ENCODE measurements around the gene KCNAB3. TPM values are rescaled to one million over a fixed set of nuclear protein-coding genes. Genes with fewer than 3 reads are reported as not detected.

The KCNAB3 gene
- total RNA-seq (3.9 TPM), polyA plus RNA-seq (ENCODE audit: insufficient read depth, low read depth, low replicate concordance) (0.71 TPM)
- long read RNA-seq, donor 1, partial matches to known transcripts = 0 of 2 reads
- long read RNA-seq, donor 1, other reads (novel, unspliced or antisense) = 0 of 2 reads
- long read RNA-seq, donor 2, partial matches to known transcripts = 0 of 3 reads
- long read RNA-seq, donor 2, other reads (novel, unspliced or antisense) = 0 of 3 reads
- long read RNA-seq, donor 3, partial matches to known transcripts = 0 of 2 reads
- long read RNA-seq, donor 3, other reads (novel, unspliced or antisense) = 0 of 2 reads
- long read RNA-seq, donor 4, transcript KCNAB3-204 (2 exons, 859 nt) = major isoform, 6 of 7 reads
- long read RNA-seq, donor 4, partial matches to known transcripts = 0 of 7 reads
- long read RNA-seq, donor 4, other reads (novel, unspliced or antisense) = 0 of 7 reads
- long read RNA-seq, donor 5, partial matches to known transcripts = 0 of 1 reads
- long read RNA-seq, donor 5, other reads (novel, unspliced or antisense) = 0 of 1 reads
- long read RNA-seq, donor 6 = 0 reads
- long read RNA-seq, donor 7, partial matches to known transcripts = 0 of 1 reads
- long read RNA-seq, donor 7, other reads (novel, unspliced or antisense) = 0 of 1 reads
- long read RNA-seq, donor 8, partial matches to known transcripts = 0 of 1 reads
- long read RNA-seq, donor 8, other reads (novel, unspliced or antisense) = 0 of 1 reads
- long read RNA-seq, donor 9, partial matches to known transcripts = 0 of 1 reads
- long read RNA-seq, donor 9, other reads (novel, unspliced or antisense) = 0 of 1 reads
- long read RNA-seq, donor 10, partial matches to known transcripts = 0 of 1 reads
- long read RNA-seq, donor 10, other reads (novel, unspliced or antisense) = 0 of 1 reads

DNA sequence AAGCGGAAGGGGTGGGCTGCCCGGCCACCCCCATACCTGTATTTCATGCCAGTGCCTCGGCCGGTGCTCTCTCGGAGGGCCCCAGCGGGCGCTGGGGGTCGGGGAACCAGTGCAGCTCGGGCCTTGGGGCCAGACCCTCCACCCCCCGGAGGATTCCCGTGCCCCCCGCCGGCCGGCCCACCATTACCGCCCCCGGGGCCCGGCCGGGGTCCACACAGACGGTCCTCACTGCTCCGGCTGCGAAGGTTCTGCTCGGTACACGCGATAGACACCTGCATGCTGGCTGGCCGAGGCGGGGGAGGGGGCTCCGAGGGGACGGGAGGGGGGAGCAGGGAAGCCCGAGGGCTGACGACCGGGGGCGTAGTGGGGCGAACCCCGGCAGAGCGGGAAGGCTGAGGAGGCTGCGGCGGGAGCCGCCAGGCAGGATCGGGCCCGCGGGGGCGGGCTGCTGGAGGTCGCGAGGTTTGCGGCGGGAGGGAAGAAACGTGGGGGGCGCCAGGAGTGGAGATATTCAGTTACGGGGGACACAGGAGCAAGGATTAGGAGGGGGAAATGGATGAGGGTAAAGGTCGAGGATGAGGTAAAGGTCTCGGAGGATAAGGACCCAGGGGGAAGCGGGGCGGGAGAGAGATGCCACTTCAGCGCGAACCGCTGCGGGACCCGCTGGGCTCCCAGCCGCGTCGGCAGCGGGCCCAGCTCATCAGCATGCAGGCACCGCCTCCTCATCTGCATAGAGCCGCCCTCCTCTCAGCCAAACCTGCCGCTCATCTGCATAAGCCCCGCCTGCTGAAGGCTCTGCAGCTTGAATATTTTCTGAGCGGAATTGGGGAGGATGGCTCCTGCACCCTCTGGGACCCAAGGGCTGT lies at the start of gene KCNAB3:
TSS of gene KCNAB3 (minus strand) at position 699 of the 866 bp plus-strand sequence. CDS start at position 278, 421 bp downstream.
- intact Hi-C loops (cut with DNase I) = no loop called here
- peak; percentile 86 to 93 (median 90) for DNase-seq
- FAIRE-seq = no peak
- Histone ChIP-seq H3K4me3 (ENCODE audit: low read length in 3 of 3) (peak within 1 kb of the TSS in 2 of 3 donors; percentile 47 to 99), H3K4me1 (ENCODE audit: control insufficient read depth in 2 of 3, insufficient read depth in 2 of 3, low read depth in 1 of 3, low read length in 3 of 3) (peaks cover 0 to 19% (median 8%) of the 10 kb centered on the region in 3 donors), H3K9me3 (ENCODE audit: control insufficient read depth in 2 of 3, insufficient read depth in 1 of 3, low read length in 3 of 3) (no peaks in the 10 kb centered on the region), H3K36me3 (ENCODE audit: control insufficient read depth in 2 of 3, insufficient read depth in 3 of 3, low read length in 3 of 3) (no peaks in the 10 kb centered on the region), H3K27ac (ENCODE audit: low read depth in 2 of 2, low read length in 2 of 2) (no peak within 1 kb of the TSS), H3K27me3 (ENCODE audit: control insufficient read depth, insufficient read depth, low read length) (no peaks in the 10 kb centered on the region), H3K9ac (ENCODE audit: low read length in 3 of 3) (no peak within 1 kb of the TSS)
- TF ChIP-seq, protein P1, sequence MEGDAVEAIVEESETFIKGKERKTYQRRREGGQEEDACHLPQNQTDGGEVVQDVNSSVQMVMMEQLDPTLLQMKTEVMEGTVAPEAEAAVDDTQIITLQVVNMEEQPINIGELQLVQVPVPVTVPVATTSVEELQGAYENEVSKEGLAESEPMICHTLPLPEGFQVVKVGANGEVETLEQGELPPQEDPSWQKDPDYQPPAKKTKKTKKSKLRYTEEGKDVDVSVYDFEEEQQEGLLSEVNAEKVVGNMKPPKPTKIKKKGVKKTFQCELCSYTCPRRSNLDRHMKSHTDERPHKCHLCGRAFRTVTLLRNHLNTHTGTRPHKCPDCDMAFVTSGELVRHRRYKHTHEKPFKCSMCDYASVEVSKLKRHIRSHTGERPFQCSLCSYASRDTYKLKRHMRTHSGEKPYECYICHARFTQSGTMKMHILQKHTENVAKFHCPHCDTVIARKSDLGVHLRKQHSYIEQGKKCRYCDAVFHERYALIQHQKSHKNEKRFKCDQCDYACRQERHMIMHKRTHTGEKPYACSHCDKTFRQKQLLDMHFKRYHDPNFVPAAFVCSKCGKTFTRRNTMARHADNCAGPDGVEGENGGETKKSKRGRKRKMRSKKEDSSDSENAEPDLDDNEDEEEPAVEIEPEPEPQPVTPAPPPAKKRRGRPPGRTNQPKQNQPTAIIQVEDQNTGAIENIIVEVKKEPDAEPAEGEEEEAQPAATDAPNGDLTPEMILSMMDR (IDR thresholded peaks at IDR 0.05; ENCODE audit: borderline replicate concordance, extremely low read depth, insufficient read depth) = no peak

DNA sequence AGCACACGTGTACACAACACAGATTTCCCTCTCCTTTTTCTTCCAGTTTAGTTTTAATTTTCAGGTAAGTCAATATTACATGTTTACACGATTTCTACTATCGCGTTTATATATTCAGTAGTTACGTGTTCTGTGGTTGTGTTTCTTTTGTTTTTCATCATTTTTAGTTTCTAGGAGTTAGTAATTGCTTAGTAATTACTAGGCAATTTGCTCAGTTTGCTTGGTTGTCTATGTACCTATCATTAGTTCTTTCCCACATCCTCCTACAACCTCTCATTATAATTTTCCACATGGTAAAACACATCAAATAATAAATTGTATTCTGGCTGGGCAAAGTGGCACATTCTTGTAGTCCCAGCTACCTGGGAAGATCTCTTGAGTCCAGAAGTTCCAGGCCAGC lies 48.1 kb upstream of the KCNAB3 start:
- H3K36me3 ChIP-seq (ENCODE audit: control insufficient read depth in 2 of 3, insufficient read depth in 3 of 3, low read length in 3 of 3) = no peaks in the 10 kb centered on the region
- no peak overlapping the region for H3K4me3 ChIP-seq (ENCODE audit: low read length in 3 of 3)
- no peak overlapping the region for H3K27ac ChIP-seq (ENCODE audit: low read depth in 2 of 2, low read length in 2 of 2)
- peaks cover 0 to 12% (median 0%) of the 10 kb centered on the region in 3 donors for H3K9me3 ChIP-seq (ENCODE audit: control insufficient read depth in 2 of 3, insufficient read depth in 1 of 3, low read length in 3 of 3)
- intact Hi-C loops (cut with DNase I) = no loop called here
- TF ChIP-seq, protein P1 (IDR thresholded peaks at IDR 0.05; ENCODE audit: borderline replicate concordance, extremely low read depth, insufficient read depth) = no peak
- no peaks in the 10 kb centered on the region for H3K4me1 ChIP-seq (ENCODE audit: control insufficient read depth in 2 of 3, insufficient read depth in 2 of 3, low read depth in 1 of 3, low read length in 3 of 3)
- FAIRE-seq (no peak), DNase-seq (no peak)
- H3K27me3 ChIP-seq (ENCODE audit: control insufficient read depth, insufficient read depth, low read length) = no peaks in the 10 kb centered on the region
- H3K9ac ChIP-seq (ENCODE audit: low read length in 3 of 3) = no peak overlapping the region

DNA sequence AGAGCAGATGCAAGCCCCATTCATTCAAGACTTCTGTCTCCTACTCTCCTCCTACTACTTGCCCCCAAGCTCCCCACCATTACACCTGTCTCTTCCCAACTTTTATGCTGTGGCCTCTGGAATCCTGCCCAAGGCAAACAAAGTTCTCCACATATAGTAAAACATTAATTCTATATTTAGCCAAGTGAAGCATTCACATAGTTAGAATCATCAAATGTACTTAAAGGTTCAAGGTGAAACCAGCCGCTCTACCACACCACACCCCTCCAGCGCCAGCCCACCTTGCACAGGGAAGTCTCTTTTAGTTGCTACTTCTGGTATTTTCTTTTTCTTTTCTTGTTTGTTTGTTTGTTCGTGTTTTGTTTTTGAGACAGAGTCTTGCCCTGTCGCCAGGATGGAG lies 47.4 kb upstream of the KCNAB3 start:
- Histone ChIP-seq H3K27me3 (ENCODE audit: control insufficient read depth, insufficient read depth, low read length) (no peaks in the 10 kb centered on the region), H3K27ac (ENCODE audit: low read depth in 2 of 2, low read length in 2 of 2) (no peak overlapping the region), H3K4me1 (ENCODE audit: control insufficient read depth in 2 of 3, insufficient read depth in 2 of 3, low read depth in 1 of 3, low read length in 3 of 3) (no peaks in the 10 kb centered on the region), H3K9me3 (ENCODE audit: control insufficient read depth in 2 of 3, insufficient read depth in 1 of 3, low read length in 3 of 3) (peaks cover 0 to 12% (median 0%) of the 10 kb centered on the region in 3 donors), H3K9ac (ENCODE audit: low read length in 3 of 3) (no peak overlapping the region), H3K4me3 (ENCODE audit: low read length in 3 of 3) (no peak overlapping the region), H3K36me3 (ENCODE audit: control insufficient read depth in 2 of 3, insufficient read depth in 3 of 3, low read length in 3 of 3) (no peaks in the 10 kb centered on the region)
- TF ChIP-seq, protein P1 (IDR thresholded peaks at IDR 0.05; ENCODE audit: borderline replicate concordance, extremely low read depth, insufficient read depth) = no peak
- FAIRE-seq (no peak), DNase-seq (no peak)
- intact Hi-C loops (cut with DNase I) = no loop called here
